Right lung (tissue), 5 donors: ENCODE measurements around the gene PEX11A. TPM values are rescaled to one million over a fixed set of nuclear protein-coding genes. Genes with fewer than 3 reads are reported as not detected.

ENCODE experiments used
- DNase-seq, 2 donors: peaks; one replicate each; pipeline ENCODE4 v3.0.0-alpha.2; 2013
- polyA plus RNA-seq, 5 donors: library from polyadenylated mRNA; unstranded; fragments of 120-200 nt; gene quantifications; one replicate each; pipeline versions ENCODE4 v1.2.1 to v1.2.3, GENCODE V29; 2013; ENCODE audit warnings: inconsistent platforms in 1 of 5, low replicate concordance in 1 of 5; ENCODE audit not compliant: insufficient read length in 5 of 5, insufficient read depth in 1 of 5

PEX11A gene
- polyA plus RNA-seq, 5 donors, result 13.3 to 19.5 (median 17.6) TPM

DNA sequence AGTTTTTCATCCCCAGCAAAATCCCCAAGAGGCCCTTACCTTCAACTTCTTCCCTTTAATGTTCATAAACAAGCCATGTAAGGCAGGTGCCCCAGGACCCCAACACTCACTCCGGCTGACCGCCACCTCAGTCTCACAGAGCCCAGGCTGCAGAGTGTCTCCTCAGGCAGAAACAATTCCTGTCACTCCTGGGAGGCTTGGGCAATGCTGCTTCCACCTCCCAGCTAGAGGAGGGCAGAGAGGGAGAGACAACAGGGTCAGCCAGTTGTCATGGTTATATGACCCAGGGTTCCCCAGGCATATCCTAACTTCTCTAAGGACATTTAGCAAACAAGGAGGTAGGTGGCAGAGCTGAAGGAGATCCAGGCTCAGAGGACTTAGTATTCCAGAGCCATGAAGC is 11.3 kb downstream of the PEX11A start, which contains the start of gene PLIN1:
Gene PLIN1 (minus strand): TSS at position 156 of the 400 bp plus-strand sequence. CDS start 1,878 bp downstream, outside the sequence.
- DNase-seq, result no peak

DNA sequence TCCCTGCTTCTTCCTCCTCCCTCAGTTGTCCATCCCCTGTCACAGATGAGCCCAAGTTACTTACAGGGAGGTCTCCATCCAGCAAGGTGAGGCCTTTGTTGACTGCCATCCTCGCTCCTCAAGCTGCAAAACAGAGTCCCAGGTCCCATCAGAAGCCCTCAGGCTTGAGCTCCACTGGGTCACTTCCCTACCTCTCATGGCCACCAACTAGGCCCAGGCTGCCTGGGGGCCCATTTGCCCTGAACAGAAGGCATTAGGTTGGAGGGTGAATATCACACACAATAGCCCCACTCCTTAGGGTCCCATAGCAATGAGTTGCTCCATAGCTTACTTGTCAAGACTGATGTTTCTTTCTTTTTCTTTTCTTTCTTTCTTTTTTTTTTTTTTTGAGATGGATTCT is 13.2 kb downstream of the PEX11A start:
- no peak for DNase-seq

DNA sequence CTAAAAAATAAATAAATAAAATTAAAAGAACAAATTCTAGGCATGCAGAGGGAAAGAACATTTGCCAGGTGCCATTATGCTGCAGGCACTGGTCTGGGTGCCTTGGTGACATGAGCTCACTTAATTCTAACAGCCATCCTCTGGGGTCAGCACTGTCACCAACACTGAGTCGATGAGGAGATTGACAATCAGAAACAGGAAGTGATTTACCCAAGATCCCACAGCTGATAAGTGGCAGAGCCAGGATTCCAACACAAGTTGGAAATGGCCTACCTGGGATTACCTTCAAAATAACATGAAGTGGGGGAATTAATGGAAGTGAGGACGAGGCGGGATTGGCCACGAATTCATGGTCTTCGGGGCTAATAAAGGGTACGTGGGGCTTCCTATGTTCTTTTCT is 14.9 kb downstream of the PEX11A start:
- no peak for DNase-seq

DNA sequence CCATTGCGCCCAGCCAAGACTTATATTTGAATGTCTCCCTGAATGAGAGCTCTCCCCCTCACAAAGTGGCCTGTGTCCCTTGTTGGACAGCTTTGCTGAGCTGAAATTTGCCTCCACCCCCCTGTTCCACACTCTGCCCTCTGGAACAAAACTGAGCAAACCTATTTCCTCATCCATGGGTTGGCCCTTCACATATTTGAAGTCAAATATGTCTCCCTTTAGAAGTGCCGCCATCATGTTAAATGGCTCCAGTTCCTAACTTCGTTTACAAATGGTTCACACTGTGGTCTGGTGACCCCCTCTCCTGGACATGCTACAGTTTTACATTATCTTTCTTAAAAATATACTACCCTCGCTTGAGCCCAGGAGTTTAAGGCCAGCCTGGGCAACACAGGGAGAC is 16.0 kb downstream of the PEX11A start:
- DNase-seq, result no peak

DNA sequence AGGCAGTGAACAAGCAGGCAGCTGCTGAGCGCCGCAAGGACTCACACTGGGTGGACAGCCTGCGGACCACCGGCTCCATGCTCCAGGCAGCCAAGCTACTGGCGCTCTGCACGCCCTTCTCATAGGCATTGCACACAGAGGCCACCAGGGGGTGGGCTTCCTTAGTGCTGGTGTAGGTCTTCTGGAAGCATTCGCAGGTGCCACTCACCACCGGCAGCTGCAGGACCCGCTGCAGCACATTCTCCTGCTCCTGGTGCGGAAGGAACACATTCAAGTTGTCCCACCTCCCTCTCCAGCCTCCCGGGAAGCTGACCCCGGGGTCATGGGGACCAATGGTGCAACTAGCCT is 17.4 kb downstream of the PEX11A start:
- DNase-seq, result no peak

DNA sequence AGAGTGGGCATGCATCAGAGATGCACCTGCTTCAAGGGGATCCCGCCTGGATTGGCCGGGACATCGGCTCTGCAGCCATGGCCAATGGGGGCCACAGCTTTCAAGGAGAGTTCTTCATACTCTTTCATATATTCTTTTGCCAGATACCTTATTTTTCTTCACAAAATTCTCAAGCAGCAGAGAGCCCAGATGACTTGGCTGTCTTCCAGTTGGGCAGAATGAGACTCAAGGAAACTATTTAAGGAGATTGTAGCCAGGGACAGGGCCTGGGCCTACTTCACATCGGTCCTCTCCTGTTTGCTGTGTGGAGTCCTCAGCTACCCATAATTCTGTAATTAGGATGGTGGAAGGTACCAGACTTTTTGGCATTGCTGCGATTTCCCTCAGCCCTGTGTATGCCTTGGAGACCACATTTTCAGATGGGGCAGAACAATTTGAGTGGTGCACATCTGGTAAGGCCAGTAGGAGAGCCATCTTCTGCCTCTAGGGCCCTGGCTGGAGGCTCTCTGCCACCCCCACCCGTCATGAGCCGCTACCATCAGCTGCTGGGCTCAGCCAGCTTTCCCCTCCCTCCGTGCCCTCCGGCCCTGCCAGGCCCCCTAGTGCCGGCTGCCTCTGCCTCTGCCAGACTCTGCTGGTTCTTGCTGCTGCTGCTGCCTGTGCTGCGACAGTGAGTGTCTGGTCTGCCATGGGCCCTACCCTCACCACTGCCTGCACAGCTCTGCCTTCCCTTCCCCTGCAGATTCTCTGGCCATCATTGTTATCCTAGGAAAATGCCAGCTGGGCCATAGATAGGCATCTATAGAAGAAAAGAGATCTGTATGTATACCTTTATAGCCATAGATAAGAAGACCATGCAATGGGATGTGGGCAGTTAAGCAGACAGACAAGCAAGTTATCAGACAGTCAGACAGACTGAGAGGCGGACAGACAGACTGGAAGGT is 18.1 kb downstream of the PEX11A start:
- no peak for DNase-seq

DNA sequence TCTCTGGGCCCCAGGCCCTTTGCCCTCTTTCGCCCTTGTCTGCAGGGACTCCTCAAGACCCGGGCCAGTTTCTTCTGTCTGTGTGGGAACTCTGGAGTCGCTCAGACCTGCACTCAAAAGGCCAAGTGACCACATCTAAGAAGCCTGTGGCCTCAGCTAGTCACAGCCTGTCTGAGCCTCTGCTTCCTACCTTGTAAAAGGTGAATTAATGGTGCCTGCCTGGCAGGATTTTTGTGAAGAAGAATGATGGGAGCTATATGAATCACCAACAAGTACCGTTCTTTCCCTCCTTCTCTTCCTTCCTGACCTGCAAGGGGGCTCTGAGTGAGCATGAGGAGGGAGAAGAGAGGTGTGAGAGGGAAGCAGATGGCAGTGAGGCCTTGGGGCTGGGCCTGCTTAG is 18.9 kb downstream of the PEX11A start:
- DNase-seq, result no peak

DNA sequence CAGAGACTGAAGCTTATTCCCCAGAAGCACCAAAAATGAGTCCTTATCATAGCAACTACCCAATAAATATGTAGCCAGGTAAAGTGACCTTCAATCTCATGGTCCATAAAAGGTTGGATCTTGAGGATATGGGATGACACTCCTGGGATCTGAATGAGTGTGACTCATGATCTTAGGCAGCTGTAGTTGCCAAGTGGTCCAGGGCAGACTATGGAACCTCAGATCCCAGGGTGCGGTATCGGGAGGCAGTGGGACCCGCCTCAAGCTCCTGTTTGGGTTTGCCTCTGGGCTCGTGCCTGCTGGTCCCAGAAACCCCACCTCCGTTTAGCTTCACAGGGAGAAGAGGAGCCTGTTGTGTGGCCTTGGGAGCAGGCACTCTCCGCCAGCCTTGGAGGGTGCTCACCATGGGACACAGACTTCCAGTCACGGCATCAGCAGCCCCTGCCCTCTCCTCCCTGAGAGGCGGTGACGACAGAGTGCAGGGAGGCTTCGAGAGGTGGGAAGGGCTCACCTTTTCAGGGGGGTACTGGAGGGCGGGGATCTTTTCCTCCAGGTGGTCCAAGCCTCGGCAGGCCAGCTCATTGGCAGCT is 19.5 kb downstream of the PEX11A start:
- no peak for DNase-seq

DNA sequence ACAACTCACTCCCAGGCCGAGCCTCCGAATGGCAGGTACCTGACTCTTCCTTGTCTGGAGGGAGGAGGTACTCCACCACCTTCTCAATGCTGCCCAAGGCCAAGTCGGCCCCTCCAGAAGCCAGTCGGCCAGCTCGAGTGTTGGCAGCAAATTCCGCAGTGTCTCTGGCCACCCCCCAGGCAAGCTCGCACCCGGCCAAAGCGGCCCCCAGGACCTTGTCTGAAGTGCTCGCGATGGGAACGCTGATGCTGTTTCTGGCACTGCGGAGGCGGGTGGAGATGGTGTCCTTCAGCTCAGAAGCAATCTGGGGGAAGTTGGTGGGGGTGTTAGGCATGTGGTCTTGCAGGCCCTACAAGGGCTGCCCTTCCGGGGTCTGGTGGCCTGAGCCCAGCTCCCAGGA is 20.6 kb downstream of the PEX11A start:
- DNase-seq, result no peak

DNA sequence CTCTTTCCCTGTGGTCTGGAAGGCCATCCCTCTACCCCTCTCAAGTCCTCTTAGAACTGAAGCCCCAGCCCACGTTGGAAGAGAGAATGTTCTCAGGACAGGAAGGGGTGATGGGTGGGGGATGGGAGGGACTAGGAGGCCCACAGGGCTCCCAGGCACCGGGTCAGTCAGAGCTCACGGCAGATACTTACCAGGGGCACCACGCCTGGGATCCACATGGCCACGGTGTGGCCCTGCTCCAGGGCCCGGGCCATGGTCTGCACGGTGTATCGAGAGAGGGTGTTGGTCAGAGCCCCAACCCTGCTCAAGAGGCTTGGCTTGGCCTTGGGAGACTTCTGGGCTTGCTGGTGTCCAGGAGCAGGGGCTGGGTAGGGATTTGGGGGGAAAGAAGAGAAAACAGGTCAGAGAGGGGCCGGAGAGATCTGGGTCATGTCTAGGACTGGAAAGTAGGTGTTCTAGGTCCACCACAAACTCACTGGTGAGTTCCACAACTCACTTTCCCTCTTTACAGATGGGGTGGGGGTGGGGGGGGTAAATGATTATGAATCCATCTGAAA is 21.2 kb downstream of the PEX11A start:
- no peak for DNase-seq

DNA sequence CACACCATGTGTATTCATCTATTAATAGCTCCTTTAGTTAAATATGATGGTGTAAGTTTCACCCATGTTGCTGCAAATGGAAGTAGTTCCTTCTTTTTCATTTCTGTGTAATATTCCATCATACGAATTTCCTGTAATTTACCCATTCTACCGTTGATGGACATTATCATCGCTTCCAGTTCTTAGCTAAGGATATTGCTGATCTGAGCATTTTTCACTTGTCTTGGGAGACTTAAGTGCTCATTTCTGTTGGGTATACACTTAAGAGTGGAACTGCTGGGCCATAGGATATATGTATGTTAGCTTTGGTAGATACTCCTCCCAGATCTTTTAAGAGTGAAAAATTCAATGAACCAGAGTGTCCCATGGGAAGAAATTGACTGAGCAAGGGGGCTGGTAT is 22.4 kb downstream of the PEX11A start:
- DNase-seq, result no peak

DNA sequence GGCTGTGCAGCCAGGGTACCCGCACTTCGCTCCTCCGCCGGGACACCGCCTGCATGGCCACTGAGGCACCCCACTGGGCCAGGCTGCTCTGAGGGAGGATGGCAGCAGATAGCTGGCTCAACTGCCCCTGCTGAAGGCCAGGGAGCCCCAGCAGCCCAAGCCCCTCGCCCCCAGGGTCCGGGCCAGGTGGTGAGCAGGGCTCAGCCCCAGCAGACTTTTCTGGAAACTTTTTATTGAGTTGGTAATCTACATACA is 22.9 kb downstream of the PEX11A start:
- no peak for DNase-seq

DNA sequence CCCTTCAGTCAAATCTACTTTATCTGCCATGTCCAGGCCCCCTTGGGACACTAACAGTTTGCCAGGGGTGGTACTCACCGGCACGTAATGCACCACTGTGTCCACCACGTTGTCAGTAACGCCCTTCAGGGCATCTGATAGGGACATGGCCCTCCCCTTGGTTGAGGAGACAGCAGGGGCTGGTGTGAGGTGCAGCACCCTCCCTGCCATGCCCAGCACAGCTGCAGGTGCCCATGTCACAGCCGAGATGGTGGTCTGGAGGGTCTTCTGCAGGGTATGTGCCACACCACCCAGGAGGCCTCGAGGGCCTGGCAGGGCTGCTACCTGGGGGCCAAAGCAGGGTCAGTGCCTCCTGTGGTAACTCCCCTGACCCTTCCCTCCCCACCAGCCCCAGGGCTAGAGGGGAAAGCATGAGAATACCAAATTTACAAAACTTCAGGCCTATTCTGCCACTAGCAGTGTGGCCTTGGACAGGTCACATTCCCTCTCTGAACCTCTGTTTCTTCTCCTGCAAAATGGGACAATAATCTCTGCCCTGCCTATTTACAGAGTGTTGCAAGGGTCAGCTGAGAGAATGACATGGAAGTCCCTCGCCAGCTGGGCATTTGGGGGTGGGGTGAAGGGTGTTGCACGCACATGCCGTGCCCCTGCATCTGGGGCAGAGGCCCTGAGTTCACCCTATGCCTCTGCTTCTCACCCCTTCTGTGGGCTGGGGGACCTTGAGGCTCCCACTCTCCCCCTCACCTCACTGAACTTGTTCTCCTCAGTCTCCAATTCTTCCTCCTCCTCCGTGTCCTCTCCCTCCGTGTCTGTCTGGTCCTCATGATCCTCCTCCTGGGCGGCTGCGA is 23.5 kb downstream of the PEX11A start:
- DNase-seq, result no peak

DNA sequence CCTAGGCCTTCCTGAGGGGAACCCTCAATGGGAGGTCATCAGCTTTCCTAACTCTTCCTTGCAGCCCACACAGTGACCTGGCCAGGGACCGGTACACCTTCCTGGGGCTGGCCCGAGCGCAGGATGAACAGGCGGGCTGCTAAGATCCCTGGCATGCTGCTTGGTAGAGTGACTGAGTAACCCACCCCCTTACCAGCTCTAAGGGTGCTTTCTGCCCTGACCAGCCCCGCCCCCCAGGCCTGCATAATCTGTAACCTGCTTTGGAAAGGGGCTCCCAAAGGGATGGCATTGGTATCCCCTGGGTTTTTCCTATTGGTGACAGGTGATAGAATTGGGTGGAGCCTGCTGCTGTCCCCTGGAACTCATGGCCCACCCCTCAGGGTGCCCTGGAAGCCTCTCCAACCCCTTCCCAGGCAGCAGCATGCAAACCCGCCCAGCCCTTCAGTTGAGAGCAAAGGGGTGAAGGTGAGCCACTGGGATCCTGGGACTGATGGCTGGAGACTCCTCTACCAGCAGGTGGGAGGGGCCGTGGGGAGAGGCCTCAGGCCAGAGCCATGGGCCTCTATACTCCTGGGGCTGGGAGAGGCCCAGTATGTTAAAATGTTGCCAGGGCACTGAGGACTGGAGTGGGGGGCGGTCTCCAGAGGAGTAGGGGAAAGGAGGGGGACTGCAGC is 24.2 kb downstream of the PEX11A start:
- DNase-seq, result no peak

DNA sequence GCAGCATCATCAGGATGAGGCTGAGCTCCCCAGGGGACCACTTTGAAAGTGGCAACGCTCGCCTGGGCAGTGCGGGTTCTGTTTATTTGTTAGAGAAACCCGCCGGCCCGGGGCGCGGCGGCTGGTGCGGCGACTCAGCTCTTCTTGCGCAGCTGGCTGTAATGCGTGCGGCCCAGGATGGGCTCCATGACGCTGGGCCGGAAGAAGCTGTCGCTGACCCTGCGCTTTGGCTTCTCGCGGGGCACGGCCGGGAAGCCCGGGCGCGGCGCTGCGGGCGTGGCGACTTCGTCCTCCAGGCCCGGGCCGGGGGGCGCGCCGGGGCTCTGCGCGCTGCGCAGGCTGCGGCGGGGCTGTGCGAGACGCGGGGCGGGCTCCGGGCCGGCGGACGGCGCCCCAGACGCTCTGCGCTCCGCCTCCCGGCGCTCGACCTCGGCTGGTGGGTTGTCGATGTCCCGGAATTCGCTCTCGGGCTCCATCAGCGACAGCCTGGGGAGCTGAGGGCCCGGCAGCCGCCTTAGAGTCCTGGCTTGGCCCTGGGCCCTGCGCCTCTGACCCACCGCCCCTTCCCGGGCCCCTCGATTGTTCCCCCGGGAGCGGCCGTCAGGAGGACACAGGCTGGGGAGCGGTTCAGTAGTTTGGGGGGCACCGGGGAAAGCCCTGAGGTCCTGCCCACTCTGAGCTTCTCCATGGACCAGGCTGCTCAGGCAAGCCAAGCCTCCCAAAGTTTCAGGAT is 24.9 kb downstream of the PEX11A start:
- DNase-seq, result peak; percentile 64 to 66

DNA sequence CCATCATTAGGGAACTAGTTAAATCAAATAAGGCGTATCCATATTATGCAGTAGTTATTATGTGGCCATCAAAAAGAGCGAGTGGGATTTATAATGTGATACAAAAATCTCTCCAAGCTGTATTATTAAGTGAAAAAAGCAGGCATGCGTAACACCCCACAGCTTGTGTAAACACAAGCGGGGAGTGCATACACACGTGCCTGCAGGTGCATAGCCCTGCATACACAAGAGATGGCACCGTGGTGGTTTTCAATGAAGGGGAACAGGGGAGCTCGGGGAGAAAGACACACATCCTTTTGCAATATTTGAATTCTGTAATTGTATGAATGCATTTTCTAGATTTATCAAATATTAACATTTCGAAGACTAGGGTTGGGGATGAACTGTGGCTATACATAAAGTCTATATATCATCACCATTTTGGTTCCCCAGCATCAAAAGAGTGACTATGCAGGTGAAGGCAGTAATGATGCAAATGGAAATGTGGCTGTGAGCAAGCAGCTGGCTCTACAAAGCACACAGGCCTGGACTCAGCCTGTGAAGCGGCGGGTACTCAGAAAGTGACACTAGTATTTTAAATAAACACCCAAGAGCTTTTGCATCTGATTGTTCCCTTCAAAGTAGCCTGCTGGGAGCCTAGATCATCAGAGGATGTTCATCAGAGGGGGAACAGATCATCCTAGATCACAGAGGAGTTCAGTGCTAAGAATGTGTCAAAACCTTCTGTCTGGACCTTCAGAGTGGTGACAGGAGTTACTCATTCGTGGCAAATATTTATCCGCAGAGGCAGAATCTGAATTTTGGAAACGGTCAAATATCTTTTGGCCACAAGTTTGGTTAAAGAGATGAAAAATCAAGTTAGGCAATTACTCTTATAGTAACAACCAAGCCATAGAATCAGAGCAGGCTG is 25.9 kb downstream of the PEX11A start:
- DNase-seq, result no peak

DNA sequence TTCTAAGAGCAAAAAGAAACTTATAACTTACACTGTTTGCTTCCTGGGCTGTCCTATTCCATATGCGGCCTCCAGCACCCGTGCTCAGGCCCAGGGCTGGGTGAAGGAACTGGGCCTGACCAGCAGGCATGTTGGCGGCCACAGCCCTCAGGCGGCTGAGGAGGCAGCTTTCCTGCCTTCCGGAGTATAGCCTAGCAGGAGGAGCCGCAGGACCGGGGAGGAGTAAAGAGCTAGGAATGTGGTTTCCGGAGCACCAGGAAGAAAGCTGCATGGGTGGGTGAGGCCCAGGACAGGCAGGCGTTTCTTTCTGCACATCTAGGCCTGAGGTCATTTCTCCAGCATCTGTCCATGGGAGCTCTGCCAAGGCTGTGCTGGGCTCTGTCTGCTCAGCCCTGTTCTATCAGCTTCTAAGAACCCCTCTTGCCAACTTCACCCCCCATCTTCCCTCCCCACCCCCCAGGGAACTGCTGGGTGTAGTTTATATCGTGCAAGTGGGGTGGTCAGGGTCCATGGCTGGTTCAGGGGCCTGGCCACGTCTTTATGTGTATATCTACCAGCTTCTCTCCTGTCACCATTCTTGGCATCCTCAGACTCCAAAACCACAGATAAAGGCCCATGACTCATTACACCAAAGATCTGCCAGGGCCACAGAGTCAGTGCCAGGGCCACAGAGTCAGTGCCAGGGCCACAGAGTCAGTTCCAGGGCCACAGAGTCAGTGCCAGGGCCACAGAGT is 27.5 kb downstream of the PEX11A start:
- peak; percentile 31 to 38 for DNase-seq

DNA sequence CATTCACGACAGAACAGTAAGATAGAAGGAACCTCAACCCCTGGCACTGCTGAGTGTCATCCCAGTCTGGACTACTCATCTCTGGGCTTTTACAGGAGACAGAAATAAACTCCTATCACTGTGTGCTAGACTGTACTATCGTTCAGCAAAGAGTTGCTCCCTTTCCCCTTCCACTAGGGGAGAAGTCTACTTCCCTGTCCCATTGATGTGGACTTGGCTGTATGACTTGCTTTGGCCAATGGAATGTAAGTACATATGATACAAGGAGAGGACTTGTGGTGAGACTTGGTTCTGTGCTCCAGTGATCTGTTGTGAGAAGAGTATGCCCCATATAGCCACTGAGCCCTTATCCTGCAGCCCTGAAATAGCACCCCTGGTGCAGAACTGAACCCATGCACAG is 30.0 kb downstream of the PEX11A start:
- DNase-seq, result no peak

DNA sequence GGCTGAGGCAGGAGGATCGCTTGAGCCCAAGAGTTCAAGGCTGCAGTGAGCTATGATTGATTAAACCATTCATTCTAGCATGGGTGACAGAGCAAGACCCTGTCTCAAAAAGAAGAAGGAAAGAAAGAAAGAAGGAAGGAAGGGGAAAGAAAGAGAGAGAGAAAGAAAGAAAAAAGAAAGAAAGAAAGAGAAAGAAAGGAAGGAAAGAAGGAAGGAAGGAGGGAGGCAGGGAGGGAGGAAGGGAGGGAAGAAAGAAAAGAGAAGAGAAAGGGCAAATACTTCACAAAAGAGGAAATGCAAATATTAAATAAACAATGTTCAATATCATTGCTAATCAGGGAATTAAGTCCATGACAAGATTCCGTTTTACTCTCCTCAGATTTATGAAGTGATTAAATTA is 31.3 kb downstream of the PEX11A start:
- no peak for DNase-seq
